ENCODE results near the gene C17orf78. TPM values are rescaled to one million over a fixed set of nuclear protein-coding genes. Genes with fewer than 3 reads are reported as not detected.
"Not testable (repeated sequence)": the region's sequence is repeated elsewhere in the genome, so short reads cannot be mapped to it uniquely, and the experiment has no call there.

Gene C17orf78
- total RNA-seq, 6 donors from 2014 or later, result not detected

- 96% methylated on average over 2 of the region's 2 CpGs for WGBS, 2 donors
- ATAC-seq (ENCODE audit: low FRiP score in 2 of 2), result no peak
These were observed 64.6 kb downstream of the C17orf78 start for GRCh38 chr17:37440424-37440823.

GRCh38 chr17:37441369-37442014 is 65.7 kb downstream of the C17orf78 start:
- not testable (repeated sequence) for ATAC-seq (ENCODE audit: low FRiP score in 2 of 2); H3K27me3 ChIP-seq; H3K27ac ChIP-seq; H3K4me3 ChIP-seq; H3K9me3 ChIP-seq; H3K4me1 ChIP-seq; DNase-seq
- H3K36me3 ChIP-seq, result peaks cover 22 to 90% (median 51%) of the 10 kb centered on the region in 4 donors
- 92% methylated on average over 12 of the region's 12 CpGs for WGBS, 2 donors

More at GRCh38 chr17:37440424-37440823, 64.6 kb downstream of the C17orf78 start:
- Histone ChIP-seq H3K4me1 (no peaks in the 10 kb centered on the region), H3K4me3 (no peak overlapping the region), H3K27ac (no peak overlapping the region), H3K9me3 (no peaks in the 10 kb centered on the region), H3K36me3 (peaks cover 22 to 86% (median 50%) of the 10 kb centered on the region in 4 donors), H3K27me3 (no peaks in the 10 kb centered on the region)
- DNase-seq, result no peak
- no peak for TF ChIP-seq EP300 (IDR thresholded peaks at IDR 0.05)
- TF ChIP-seq CTCF (IDR thresholded peaks at IDR 0.05), result no peak

Other genes with a start within 250 kb of the C17orf78 start
- 100 to 1,000 TPM in 3 of 6 donors, 10 to 100 TPM in 3; 55.7 to 129 (median 91.9) TPM for gene ACACA, start 30.9 kb downstream of the C17orf78 start, total RNA-seq
- gene TADA2A, start 30.9 kb downstream of the C17orf78 start, total RNA-seq, result 10 to 100 TPM in 5 of 6 donors, 1 to 10 TPM in 1; 9.8 to 37.7 (median 22.7) TPM
- 10 to 100 TPM in 3 of 6 donors, 1 to 10 TPM in 3; 4.2 to 40.0 (median 9.4) TPM for gene DUSP14, start 113.9 kb downstream of the C17orf78 start, total RNA-seq
- gene SYNRG, start 233.4 kb downstream of the C17orf78 start, total RNA-seq, result 10 to 100 TPM; 25.2 to 58.7 (median 43.8) TPM